Activated CD8-positive, alpha-beta memory T cell treated with anti-CD3 and anti-CD28 coated beads, Interleukin-2, amount 50 U/mL, for 1 hour (primary cell): Measurements from ENCODE around the gene TMX1.

Experiments used
- DNase-seq: peaks from one replicate; pipeline ENCODE4 v3.0.0-alpha.2; 2020; ENCODE audit errors: extremely low read depth

The TMX1 gene

DNA sequence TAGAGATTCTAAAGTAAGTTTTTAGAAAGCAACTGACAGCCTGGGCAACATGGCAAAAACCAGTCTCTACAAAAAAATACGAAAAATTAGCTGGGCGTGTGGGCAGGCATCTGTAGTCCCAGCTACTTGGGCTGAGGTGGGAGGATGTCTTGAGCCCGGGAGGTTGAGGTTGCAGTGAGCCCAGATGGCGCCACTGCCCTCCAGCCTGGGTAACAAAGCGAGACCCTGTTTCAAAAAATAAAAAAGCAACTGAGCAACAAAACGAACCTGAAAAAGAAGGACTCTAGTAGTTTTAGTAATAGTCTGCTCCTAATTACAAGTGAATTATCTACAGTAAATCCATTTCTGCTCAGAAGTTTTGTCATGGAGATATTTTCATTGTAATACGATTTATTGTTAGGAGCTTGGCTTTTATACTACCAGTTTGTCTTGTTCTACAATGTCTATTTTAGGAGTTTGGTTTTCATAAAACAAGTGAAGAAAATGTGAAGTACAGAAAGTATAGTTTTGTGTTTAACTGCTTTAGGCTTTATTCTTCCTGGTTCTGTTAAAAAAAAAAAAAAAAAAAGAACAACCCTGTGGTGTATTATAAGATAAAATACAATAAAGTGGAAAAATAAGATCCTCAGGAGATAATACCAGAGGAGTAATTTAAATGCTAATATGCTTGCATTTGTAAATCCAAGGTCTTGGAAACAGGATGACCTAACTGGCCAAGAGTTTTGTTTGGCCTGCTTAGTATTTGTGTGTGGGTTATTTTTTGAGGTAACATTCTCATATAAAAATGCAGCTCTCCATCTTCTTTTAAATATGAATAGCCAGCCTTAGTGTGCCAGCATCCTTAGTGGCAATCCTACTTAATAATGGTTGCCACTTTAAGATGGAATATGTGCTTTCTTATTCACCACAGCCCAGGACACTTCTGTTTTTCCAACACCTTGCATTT is 2.8 kb downstream of the TMX1 start:
- DNase-seq: no peak

DNA sequence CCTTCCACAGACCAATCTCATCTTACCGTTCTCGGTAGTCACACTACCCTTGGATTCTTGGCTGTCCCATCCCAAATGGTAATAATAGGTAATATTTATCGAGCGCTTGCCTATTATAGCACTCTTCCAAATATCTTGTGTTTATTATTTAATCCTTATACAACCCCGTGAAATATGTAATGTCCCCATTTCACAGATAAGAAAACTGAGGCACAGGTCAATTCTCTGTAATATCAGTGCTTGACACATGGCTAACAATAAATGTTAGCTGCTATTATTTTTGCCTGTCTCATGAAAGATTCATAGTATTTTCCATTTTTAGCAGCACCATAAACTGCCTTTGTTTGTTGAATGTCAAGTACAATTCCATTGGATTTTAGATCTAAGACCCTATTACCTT is 4.5 kb downstream of the TMX1 start:
- DNase-seq: no peak

DNA sequence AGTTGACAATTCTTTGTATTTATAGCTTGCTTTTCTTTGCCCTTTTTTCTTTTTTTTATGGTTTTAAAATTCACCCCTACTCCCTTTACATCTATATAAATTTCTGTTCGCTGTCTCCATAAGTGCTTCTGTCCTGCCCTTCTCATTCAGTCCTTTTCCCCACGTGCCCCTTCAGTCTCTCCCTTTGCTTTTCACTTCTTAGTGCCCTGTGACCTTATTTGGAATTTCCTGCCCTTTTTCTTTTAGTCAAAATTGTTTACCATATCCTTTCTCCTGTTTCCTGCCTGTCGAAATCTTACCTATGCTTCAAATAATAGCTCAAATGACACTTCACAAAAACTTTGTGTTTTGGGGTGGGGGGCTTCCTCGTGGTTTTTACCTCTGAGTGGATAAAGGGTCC is 6.0 kb downstream of the TMX1 start:
- no peak for DNase-seq

DNA sequence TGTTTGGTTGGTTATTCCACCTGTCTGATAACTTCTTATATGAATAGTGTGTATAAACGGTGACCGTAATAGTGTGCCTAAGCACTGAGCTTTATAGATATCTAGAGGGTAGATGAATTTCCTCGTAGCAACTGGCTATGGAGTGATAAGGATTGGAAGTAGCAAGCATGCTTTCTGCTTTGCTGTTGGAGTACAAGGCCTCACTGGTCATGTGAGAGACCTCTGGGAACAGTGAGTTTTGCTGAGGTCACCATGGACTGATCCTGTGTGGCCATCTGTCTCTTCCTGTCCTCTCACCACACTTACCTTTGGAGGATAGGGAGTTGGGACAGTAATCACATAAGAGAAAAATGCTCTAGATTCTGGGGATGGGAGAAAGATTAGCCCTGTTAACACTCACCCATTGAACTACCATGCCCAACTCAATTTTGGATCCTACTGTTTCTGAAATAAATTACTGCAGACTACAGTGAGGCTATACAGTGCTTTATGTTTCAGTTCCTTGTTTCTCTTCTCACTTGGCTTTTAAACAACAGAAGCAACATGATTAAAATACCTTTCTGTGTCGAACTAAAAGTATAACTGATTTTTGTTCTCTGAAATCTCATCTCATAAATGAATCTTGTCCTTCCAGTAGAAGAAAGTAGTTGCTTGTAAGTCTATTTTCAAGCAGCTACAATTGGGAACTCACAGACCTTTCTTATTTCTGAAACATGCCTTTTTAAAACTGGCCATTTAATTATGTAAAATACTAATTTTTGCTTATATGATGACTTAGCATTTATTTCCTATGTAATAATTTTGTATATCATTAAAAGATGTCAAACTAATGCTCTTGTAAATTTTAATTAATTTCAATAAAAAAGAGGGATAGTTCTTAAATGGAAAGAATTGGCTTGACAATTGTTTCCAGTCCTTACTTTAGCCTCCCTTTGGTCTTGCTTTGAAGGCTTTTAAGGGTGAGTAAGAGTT is 8.3 kb downstream of the TMX1 start:
- no peak for DNase-seq

DNA sequence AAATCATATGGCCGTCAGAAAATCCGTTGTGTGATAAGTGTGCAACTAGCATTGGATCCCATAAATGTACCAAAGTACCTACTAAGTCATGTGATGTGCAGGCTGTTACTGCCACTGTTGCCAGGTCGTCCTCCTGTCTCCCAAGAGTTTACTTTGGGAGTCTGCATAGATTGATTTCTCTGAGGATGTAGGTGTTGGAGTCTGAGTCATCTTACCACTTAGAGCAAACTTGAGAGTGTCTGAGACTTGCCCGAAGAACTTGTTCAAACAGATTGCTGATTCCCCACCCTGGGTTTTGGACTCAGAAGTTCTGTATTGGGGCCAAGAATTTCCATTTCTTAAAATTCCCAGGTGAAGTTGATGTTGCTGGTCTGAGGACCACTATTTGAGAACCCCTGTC is 11.4 kb downstream of the TMX1 start:
- no peak for DNase-seq

DNA sequence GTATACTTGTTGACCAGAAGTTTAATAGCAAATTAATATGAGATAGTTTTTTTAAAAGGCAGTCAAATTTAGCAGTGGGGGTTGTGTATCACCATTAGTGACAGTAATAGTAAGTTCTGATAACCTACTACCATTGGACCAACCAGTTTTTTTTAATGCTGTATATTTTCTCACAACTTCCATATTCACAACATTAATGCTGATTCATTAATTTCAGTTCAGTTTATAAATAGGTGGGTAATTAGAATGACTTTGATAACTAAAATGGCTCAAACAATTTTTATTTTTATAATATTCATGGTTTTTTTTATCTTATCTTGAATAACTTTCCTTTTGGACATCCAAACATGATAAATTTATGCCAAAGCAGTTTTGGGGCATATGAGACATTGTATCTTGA is 13.8 kb downstream of the TMX1 start:
- DNase-seq: no peak

- no peak for DNase-seq
Measured at GRCh38 chr14:51258280-51258679, 18.2 kb downstream of the TMX1 start.

- DNase-seq: no peak
Measured at GRCh38 chr14:51258788-51259187, 18.7 kb downstream of the TMX1 start.

GRCh38 chr14:51260225-51260624 is 20.2 kb downstream of the TMX1 start:
- DNase-seq: no peak

DNA sequence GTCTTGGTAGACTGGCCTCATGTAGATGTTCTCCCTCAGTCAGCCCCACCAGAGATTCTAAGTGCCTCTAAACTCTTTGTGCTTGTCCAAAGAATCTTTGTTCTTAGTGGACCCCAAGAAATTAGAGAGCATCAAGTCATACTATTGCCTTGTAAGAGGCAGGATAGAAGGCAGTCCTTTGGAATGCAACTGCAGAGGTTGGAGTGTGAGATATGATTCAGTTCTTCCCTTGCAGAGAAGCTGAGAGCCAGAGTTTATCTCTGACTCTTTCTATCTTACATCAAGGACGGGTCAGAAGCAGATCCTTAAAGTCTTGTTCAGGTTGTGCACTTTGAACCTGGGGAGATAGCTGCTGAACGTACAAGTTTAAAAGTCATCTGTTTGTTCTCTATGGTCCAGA is 21.1 kb downstream of the TMX1 start:
- no peak for DNase-seq

DNA sequence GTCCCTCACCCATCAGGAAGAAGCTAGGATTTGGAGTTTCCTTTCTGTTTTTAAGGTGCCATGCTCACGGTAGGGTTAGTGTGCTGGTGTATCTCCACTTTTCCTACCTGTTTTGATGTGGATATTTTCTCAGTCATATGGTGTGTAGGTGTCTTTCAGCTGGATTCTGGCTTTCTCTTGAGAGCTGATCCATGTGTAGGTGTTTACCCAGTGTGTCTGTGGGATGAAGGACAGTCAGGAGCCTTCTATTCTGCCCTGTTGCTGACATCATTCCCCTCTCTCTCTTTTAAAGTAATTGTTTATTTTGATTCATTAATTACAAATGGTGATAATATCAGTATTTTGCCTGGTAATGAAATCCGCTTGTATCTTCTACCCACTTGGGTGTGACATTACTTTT is 22.8 kb downstream of the TMX1 start:
- no peak for DNase-seq

DNA sequence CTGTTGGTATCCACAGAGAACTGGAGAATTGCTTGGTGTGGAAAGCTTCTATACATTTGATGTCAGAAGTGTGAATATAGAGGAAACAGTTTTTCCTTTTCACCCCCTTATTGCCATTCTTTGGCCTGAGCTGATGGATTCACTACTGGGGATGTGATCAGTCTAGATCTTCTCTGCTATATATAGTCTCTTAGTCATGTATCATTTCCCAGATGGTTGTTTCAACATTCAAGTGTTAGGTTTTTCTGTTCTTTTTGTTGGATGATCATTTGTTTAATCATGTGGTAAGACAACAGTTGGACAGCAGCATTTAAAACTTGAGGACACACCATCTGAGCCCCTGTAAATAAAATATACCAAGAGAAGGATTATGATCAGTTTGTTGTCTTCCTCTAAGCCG is 29.6 kb downstream of the TMX1 start:
- DNase-seq: no peak

- no peak for DNase-seq
Measured at GRCh38 chr14:51276605-51277004, 36.6 kb downstream of the TMX1 start.

DNA sequence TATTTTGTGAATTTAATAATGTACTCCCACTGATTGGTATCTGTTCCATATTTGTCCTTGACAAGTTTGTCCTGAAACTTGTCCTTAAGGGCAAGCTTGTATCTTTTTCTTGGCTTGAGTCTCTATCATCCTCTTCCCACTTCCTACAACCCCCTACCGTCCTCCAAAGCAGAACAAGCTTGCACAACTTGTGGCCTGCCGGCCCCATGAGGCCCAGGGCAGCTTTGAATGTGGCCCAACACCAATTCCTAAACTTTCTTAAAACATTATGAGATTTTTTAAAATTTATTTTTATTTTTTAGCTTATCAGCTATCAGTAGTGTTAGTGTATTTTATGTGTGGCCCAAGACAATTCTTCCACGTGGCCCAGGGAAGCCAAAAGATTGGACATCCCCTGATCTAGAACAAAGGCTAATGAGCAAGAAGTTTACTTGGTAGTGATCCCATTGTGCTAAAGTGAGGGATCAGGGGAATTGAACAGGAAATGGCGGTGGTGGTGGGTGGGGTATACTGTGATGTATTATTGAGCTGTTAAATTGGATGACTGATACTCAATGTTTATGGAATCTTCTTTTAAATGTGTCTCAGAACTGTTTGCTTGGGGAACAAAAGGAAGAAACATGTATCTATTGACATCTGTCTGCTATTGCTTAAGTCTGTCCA is 37.8 kb downstream of the TMX1 start:
- DNase-seq: no peak

DNA sequence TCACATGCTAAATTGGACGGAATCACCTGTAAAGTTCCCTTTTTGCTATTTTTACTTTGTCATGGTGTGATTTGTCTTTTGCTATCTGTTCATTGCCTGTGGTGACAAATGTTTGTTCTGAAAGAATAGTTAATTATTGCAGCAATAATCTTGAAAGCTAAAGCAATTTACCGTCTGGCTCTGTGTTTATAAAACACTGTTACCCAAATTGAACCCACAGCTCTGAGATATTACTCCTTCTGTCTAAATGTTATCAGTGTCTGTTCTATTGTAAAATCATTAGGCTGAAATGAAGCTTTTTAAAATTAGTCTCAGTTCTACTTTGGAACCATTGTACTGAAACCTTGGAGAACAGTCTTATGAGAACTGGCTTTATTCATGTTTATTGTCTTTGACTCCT is 42.5 kb downstream of the TMX1 start:
- no peak for DNase-seq

GRCh38 chr14:51283402-51284085 is 43.5 kb downstream of the TMX1 start:
- DNase-seq: no peak

DNA sequence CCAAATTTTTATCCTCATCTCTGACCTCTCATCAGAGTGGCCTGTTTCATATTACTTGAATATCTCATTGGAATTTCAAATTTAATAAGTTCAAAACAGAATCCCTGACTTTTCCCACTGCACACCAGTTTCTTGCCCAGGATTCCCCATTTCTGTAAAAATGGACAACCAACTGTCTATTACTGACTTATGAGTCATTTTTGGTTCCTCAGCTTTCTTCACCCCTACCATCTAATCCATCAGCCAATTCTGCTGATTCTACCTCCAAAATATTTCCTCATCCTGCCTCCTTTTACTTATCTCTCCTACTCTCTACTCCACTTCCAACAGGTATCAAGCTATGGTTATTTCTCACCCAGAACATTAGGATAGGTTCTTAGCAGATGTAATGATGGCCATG is 44.2 kb downstream of the TMX1 start:
- no peak for DNase-seq

- DNase-seq: no peak
Measured at GRCh38 chr14:51285120-51285519, 45.1 kb downstream of the TMX1 start.

GRCh38 chr14:51289169-51289568 is 49.1 kb downstream of the TMX1 start:
- DNase-seq: no peak

DNA sequence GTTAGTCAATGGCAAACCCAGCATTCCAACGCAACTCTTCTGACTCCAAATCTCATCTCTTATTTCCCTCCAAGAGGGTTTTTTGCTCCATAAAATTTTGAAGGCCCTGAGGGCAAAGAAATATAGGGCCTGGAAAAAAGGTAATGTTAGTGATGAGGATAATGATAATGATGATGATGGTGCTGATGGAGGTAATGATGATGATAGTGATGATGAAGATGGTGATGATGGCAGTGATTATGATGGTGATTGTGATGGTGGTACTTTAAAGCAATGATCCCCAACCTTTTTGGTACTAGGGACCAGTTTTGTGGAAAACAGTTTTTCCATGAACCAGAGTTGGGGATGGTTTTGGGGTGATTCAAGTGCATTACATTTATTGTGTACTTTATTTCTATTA is 50.1 kb downstream of the TMX1 start:
- DNase-seq: no peak

- DNase-seq: no peak
Measured at GRCh38 chr14:51291016-51291415, 51.0 kb downstream of the TMX1 start.
